GM04504 (cell line): ENCODE results near the gene CCDC88B.

Experiments used
- DNase-seq: peaks from one replicate; pipeline ENCODE4 v3.0.0-alpha.2; 2012; ENCODE audit warnings: low read depth

Gene CCDC88B

DNA sequence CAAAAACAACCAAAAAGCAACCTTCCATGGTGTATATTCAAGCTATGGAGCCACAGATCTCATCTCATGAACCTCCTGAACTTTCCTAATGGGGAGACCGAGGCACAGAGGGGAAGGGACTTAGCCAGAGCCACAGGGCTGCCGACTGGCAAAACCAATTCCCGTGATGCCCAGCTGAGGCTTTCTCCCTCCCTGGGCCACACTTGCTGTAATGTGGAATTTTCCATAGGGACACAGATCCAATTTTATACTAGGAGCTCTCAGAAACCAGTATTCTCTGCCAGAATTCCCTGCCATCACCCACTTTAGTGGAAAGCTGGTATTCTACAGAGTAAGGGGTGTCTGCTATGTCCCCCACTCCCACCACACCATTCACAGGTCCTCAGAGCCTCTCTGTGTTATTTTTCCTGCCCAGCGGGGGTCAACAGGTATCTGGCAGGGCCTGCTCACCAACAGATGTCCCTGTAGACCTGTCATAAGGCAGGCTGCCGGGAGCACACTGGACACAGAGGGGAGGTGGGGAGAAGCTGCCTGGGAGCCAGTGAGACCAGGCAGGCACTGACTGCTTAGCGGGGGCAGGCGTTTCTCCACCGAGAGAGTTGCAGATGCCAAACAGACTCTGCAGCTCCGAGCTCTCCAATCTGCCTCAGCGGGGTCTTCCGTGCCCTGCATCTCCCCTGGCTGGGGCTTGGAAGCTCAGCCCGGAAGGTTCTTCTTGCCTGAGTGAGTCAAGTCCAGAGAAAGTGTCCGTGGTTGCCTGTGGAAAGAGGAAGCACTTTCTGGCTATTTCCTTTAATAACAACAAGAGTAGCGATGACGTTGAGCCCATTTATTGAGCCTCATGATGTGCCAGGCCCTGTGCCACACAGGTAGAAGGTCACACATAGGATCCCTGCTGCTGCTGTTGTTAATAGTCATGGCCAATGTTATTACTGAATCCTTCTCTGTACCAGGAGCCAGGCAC is 45.3 kb downstream of the CCDC88B start:
- DNase-seq, result no peak

GRCh38 chr11:64385945-64386704 is 46.1 kb downstream of the CCDC88B start:
- no peak for DNase-seq

GRCh38 chr11:64387916-64388315 is 47.9 kb downstream of the CCDC88B start:
- no peak for DNase-seq

- DNase-seq, result no peak
Observed at GRCh38 chr11:64388894-64389293, 48.9 kb downstream of the CCDC88B start.

DNA sequence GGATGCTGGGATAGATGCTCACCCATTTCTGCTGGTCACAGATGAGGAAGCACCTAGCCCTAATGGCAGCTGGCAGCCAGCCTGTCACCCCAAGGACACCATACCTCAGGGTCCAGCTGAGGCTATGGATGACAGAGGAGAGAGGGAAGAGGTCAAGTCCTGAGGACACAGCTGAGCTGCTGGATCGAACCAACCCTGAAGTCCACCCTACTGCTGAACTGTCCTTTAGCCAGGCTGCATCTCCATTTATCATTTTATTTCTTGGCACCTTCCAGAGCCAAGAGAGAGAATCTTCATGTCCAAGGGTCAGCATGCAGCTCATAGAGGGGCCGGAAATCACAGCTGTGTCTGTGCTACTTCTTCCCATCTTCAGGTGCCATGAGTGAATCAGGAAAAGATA is 49.8 kb downstream of the CCDC88B start:
- no peak for DNase-seq

- DNase-seq, result no peak
Observed at GRCh38 chr11:64390558-64390957, 50.6 kb downstream of the CCDC88B start.

- DNase-seq, result no peak
Observed at GRCh38 chr11:64391839-64392238, 51.8 kb downstream of the CCDC88B start.

DNA sequence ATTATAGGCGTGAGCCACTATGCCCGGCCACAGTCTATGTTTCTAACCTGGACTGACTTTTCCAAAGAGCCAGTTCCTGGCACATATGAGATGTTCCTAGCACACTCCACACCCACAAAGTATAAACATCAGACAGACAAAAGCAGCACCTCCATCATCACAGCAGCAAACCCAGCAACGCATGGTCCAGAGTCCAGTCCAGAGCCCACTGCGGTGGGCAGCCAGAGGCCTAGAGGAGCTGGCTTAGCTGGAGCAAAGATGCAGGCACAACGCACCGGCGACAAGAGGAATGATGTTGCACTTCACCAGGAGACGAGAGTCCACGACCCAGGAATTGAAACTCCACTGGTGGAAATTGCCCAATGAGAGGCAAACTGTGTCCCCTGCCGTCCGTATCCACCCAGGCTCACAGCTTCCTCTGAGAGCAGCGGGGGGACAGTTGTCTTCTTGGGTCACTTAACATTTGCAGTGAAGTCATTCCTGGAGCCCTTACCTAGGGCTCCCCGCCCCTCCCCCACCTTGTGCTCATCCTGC is 55.6 kb downstream of the CCDC88B start:
- no peak for DNase-seq

DNA sequence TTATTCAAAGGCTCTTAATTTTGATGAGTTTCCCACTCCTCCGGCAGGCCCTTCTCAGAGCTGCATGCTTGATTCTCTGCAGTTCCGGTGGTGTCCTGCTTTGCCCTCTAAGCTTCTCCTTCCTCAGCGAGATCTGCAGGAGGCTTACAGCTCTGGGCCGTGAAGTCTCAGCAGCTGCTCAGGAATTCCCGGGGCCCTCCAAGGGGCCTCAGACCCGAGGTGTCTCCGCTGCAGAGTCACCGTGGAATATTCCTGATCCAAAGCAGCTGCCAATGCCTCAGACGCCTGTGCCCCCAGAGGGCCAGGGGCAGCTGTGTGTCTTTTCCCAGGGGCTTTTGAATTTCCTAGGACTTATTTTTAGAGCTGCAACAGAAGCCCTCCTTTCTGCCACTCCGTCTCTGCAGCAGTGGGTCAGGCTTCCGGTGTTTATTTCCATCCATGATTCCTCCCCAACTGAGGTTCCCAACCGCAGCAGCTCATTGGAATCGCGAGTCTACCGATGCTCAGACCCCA is 56.1 kb downstream of the CCDC88B start:
- DNase-seq, result no peak

GRCh38 chr11:64400102-64400501 is 60.1 kb downstream of the CCDC88B start:
- DNase-seq, result no peak

- DNase-seq, result no peak
Observed at GRCh38 chr11:64400667-64401066, 60.7 kb downstream of the CCDC88B start.

DNA sequence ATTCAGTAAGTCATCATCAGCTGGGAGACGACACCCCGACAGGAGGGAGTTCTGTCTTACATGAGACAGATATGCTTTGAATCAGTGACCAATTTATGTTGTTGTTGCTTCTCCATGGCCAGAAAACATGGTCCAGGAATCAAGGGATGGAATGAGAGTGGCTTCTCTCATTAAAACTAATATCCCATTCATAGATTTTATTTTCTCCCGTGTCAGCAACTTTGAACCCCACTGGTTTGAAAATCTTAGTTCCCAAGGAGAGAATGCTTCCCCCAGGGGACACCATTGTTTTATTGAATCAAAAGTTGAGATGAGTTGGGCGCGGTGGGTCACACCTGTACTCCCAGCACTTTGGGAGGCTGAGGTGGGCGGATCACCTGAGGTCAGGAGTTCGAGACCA is 61.8 kb downstream of the CCDC88B start:
- DNase-seq, result no peak

DNA sequence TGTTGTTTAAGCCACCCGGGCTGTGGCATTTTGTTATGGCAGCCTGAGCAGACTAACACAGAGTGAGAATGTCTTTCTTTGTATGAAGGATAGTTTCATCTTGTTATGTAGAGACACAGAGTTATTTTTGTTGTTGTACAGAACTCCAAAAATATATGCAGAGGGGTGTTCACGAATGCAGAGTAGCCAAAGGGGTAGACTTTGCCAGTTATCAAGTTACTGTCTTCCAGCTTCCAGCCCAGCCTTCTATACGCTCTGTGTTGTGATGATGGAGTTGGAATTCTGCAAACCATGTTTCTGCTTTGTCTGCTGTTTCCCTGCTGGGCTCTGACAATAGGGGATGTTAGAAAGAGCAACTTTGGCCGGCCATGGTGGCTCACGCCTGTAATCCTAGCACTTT is 63.1 kb downstream of the CCDC88B start:
- DNase-seq, result no peak

DNA sequence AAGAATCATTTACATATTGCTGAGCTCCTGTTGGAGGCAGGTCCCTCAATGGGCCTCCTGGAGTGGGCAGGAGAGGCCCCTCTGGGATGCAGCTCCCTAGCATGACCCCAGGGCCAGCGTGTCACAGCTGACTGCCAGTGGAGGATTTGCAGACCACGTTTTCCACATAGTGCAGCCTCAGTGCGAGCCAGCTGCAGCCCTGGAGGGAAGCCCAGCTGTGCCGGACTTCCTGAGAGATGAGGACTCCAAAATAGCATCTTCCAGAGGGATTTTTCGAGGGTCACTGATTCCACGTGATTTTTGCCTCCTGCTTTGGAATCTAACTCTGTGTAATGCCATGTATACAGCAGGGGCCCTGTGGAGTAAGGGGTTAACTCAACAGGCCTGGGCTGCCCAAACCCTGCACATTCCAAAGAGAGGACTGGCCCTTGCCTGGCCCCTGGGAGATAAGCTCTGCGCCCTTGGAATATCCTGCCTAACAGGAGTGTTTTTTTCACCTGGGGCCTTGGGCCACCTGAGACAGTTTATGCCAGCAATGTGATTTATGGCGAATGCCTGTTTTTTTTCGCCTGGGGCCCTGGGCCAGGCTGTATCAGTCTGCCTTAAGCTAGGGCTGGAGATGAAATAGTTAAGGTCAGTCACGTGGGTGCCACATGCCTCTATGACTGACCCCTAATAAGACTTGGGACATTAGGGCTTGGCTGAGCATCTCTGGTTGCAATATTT is 66.4 kb downstream of the CCDC88B start:
- DNase-seq, result no peak
